WERI-Rb-1 (cell line): ENCODE measurements around the gene PIANP.
"Not testable (repeated sequence)": the region's sequence is repeated elsewhere in the genome, so short reads cannot be mapped to it uniquely, and the experiment has no call there.

Source experiments
- DNase-seq: peaks from one replicate; pipeline ENCODE4 v3.0.0-alpha.2; 2020
- H3K27ac ChIP-seq: fragments of 250-450 bp; sonication (Bioruptor Pico); 2 replicates; pipeline ENCODE4 v1.5.1; 2020; ENCODE audit warnings: mild to moderate bottlenecking, moderate library complexity
- H3K27me3 ChIP-seq: fragments of 250-450 bp; sonication (Bioruptor Pico); 2 replicates; pipeline ENCODE4 v1.5.1; 2021; ENCODE audit warnings: mild to moderate bottlenecking, low read depth, moderate library complexity; ENCODE audit not compliant: insufficient read depth, severe bottlenecking
- H3K36me3 ChIP-seq: fragments of 250-450 bp; sonication (Bioruptor Pico); 2 replicates; pipeline ENCODE4 v1.5.1; 2020; ENCODE audit warnings: mild to moderate bottlenecking, moderate library complexity
- H3K4me3 ChIP-seq: 2 replicates; pipeline ENCODE4 v1.5.1; 2011; ENCODE audit warnings: low read depth, mild to moderate bottlenecking, control low read depth, low read length
- H3K9me3 ChIP-seq: fragments of 250-450 bp; sonication (Bioruptor Pico); 2 replicates; pipeline ENCODE4 v1.5.1; 2021; ENCODE audit warnings: mild to moderate bottlenecking, moderate library complexity; ENCODE audit not compliant: severe bottlenecking
- CTCF ChIP-seq: IDR thresholded peaks from 2 replicates; pipeline ENCODE4 v1.5.1; 2011; ENCODE audit warnings: low read depth, mild to moderate bottlenecking, control low read depth, inconsistent platforms, low read length

The PIANP gene

GRCh38 chr12:6700646-6701051 is at the start of gene PIANP:
Gene PIANP (minus strand): TSS chr12:6700815. CDS start chr12:6698061, 2,754 bp downstream.
- peak within 1 kb of the TSS; percentile 79 for H3K4me3 ChIP-seq
- DNase-seq = peak; percentile 72
- no peaks in the 10 kb centered on the region for H3K27me3 ChIP-seq

GRCh38 chr12:6748761-6749160 is 48.1 kb upstream of the PIANP start:
- peaks cover 72% of the 10 kb centered on the region for H3K36me3 ChIP-seq
- H3K27me3 ChIP-seq = no peaks in the 10 kb centered on the region
- no peak for DNase-seq
- TF ChIP-seq CTCF = no peak
- H3K4me3 ChIP-seq = no peak overlapping the region
- H3K27ac ChIP-seq = no peak overlapping the region
- no peaks in the 10 kb centered on the region for H3K9me3 ChIP-seq

More at GRCh38 chr12:6700646-6701051, at the start of gene PIANP:
- TF ChIP-seq CTCF = no peak
- no peaks in the 10 kb centered on the region for H3K9me3 ChIP-seq
- H3K36me3 ChIP-seq = peaks cover 3% of the 10 kb centered on the region
- H3K27ac ChIP-seq = peak within 1 kb of the TSS; percentile 63

GRCh38 chr12:6747216-6747615 is 46.6 kb upstream of the PIANP start:
- DNase-seq = no peak
- H3K36me3 ChIP-seq = peaks cover 68% of the 10 kb centered on the region
- no peaks in the 10 kb centered on the region for H3K27me3 ChIP-seq
- TF ChIP-seq CTCF = no peak
- H3K27ac ChIP-seq = no peak overlapping the region; the same call in 1 of the 2 replicates
- H3K4me3 ChIP-seq = no peak overlapping the region
- H3K9me3 ChIP-seq = no peaks in the 10 kb centered on the region

- Histone ChIP-seq H3K27me3 (no peaks in the 10 kb centered on the region), H3K36me3 (peaks cover 55% of the 10 kb centered on the region), H3K9me3 (no peaks in the 10 kb centered on the region), H3K27ac (no peak overlapping the region), H3K4me3 (no peak overlapping the region)
- TF ChIP-seq CTCF = no peak
- DNase-seq = no peak
These were observed 45.3 kb upstream of the PIANP start for GRCh38 chr12:6745741-6746525.

GRCh38 chr12:6743300-6743699 is 42.7 kb upstream of the PIANP start:
- H3K36me3 ChIP-seq = peaks cover 29% of the 10 kb centered on the region
- not testable (repeated sequence) for H3K9me3 ChIP-seq, DNase-seq, H3K27ac ChIP-seq, H3K4me3 ChIP-seq, H3K27me3 ChIP-seq

GRCh38 chr12:6742834-6743233 is 42.2 kb upstream of the PIANP start:
- Histone ChIP-seq H3K27me3 (no peaks in the 10 kb centered on the region), H3K27ac (no peak overlapping the region), H3K4me3 (no peak overlapping the region), H3K9me3 (no peaks in the 10 kb centered on the region), H3K36me3 (peaks cover 24% of the 10 kb centered on the region)
- no peak for TF ChIP-seq CTCF
- DNase-seq = no peak

- H3K27ac ChIP-seq, H3K4me3 ChIP-seq, DNase-seq, H3K27me3 ChIP-seq, H3K9me3 ChIP-seq: not testable (repeated sequence)
- H3K36me3 ChIP-seq = peaks cover 17% of the 10 kb centered on the region
These were observed 41.5 kb upstream of the PIANP start for GRCh38 chr12:6742080-6742479.
